Erythroblast (primary cell): Measurements from ENCODE around the gene KRT83.

ENCODE experiments used
- DNase-seq, 2 experiments: peaks; one replicate each; lab custom pipeline; 2025; lab: John Stamatoyannopoulos, UW
- GATA1 ChIP-seq: IDR thresholded peaks from 2 replicates; pipeline ENCODE4 v1.6.1; 2011; ENCODE audit warnings: low read depth, mild to moderate bottlenecking, control low read depth, low read length, moderate library complexity
- POLR2A ChIP-seq: IDR thresholded peaks from 2 replicates; pipeline ENCODE4 v1.6.1; 2011; ENCODE audit warnings: mild to moderate bottlenecking, low read length

Gene KRT83

GRCh38 chr12:52317468-52318052 lies 3.6 kb downstream of the KRT83 start:
- no peak for TF ChIP-seq GATA1
- no peak for TF ChIP-seq POLR2A
- DNase-seq = no peak

GRCh38 chr12:52316701-52317100 lies 4.5 kb downstream of the KRT83 start:
- DNase-seq = no peak
- TF ChIP-seq POLR2A (no peak), GATA1 (no peak)

GRCh38 chr12:52316290-52316689 lies 4.9 kb downstream of the KRT83 start:
- no peak for DNase-seq
- TF ChIP-seq GATA1 (no peak), POLR2A (no peak)

GRCh38 chr12:52315721-52316120 lies 5.5 kb downstream of the KRT83 start:
- DNase-seq = peak in 1 of 2 experiments; percentile 32

- DNase-seq = no peak
- TF ChIP-seq POLR2A (no peak), GATA1 (no peak)
Observed at GRCh38 chr12:52314511-52314910, 6.7 kb downstream of the KRT83 start.

- TF ChIP-seq POLR2A (no peak), GATA1 (no peak)
- DNase-seq = no peak
Observed at GRCh38 chr12:52313926-52314325, 7.3 kb downstream of the KRT83 start.

GRCh38 chr12:52313461-52313860 lies 7.7 kb downstream of the KRT83 start:
- TF ChIP-seq GATA1 (no peak), POLR2A (no peak)
- DNase-seq = no peak

GRCh38 chr12:52312086-52312485 lies 9.1 kb downstream of the KRT83 start:
- no peak for TF ChIP-seq POLR2A
- TF ChIP-seq GATA1 = no peak
- no peak for DNase-seq

- TF ChIP-seq POLR2A (no peak), GATA1 (no peak)
- DNase-seq = no peak
Observed at GRCh38 chr12:52311285-52311648, 9.9 kb downstream of the KRT83 start.

GRCh38 chr12:52310622-52311284 lies 10.4 kb downstream of the KRT83 start:
- no peak for DNase-seq
- no peak for TF ChIP-seq POLR2A
- no peak for TF ChIP-seq GATA1

- no peak for TF ChIP-seq POLR2A
- TF ChIP-seq GATA1 = no peak
- DNase-seq = no peak
Observed at GRCh38 chr12:52308806-52309425, 12.3 kb downstream of the KRT83 start.

- TF ChIP-seq POLR2A (no peak), GATA1 (no peak)
- DNase-seq = peak; percentile 7
Observed at GRCh38 chr12:52307836-52308805, 13.1 kb downstream of the KRT83 start.

- no peak for TF ChIP-seq POLR2A
- no peak for TF ChIP-seq GATA1
- DNase-seq = no peak
Observed at GRCh38 chr12:52306731-52307130, 14.5 kb downstream of the KRT83 start.
